HepG2 (cell line): ENCODE results near the gene NEU4. TPM values are rescaled to one million over a fixed set of nuclear protein-coding genes. Genes with fewer than 3 reads are reported as not detected.

Experiments
- ARNT2 ChIP-seq: sonication (generic); formaldehyde crosslinking; IDR thresholded peaks from 2 replicates; pipeline ENCODE4 v1.8.0; 2022; ENCODE audit warnings: mild to moderate bottlenecking, low read depth, missing genetic modification reagents, moderate library complexity
- ATM ChIP-seq: fragments of 450-650 bp; IDR thresholded peaks from 2 replicates; pipeline ENCODE4 v1.7.1; 2017; ENCODE audit warnings: mild to moderate bottlenecking, borderline replicate concordance
- BORCS8-MEF2B ChIP-seq: sonication (generic); formaldehyde crosslinking; IDR thresholded peaks from 2 replicates; pipeline ENCODE4 v1.8.0; 2022; ENCODE audit warnings: mild to moderate bottlenecking, missing genetic modification reagents
- DMAP1 ChIP-seq: IDR thresholded peaks from 2 replicates; pipeline ENCODE4 v1.6.1; 2016
- ELK4 ChIP-seq: sonication (generic); formaldehyde crosslinking; IDR thresholded peaks from 2 replicates; pipeline ENCODE4 v1.9.0; 2021; ENCODE audit warnings: missing genetic modification reagents, borderline replicate concordance
- FOXA3 ChIP-seq: IDR thresholded peaks from 2 replicates; pipeline ENCODE4 v1.6.1; 2016; ENCODE audit warnings: missing genetic modification reagents, missing compliant biosample characterization
- HNRNPL ChIP-seq: fragments of 200-400 bp; formaldehyde crosslinking; IDR thresholded peaks from 2 replicates; pipeline ENCODE4 v1.6.1; 2017; ENCODE audit warnings: mild to moderate bottlenecking, low read depth, low read length
- KMT2A ChIP-seq: sonication (generic); formaldehyde crosslinking; IDR thresholded peaks from 2 replicates; pipeline ENCODE4 v1.4.0; 2020; ENCODE audit warnings: missing genetic modification reagents
- NR2F1 ChIP-seq, 2 experiments: fragments of 450-650 bp in 1 of 2; formaldehyde crosslinking in 1 of 2; IDR thresholded peaks; 2 replicates each; pipeline versions ENCODE4 v1.5.0 to v1.6.1; 2016 to 2020; ENCODE audit warnings: mild to moderate bottlenecking in 1 of 2, missing compliant biosample characterization in 1 of 2, missing genetic modification reagents in 1 of 2, moderate library complexity in 1 of 2
- SRSF1 ChIP-seq: fragments of 200-400 bp; formaldehyde crosslinking; optimal IDR thresholded peaks from 2 replicates; pipeline ENCODE3; 2017; ENCODE audit warnings: mild to moderate bottlenecking, low read depth, low read length, moderate library complexity
- UBTF ChIP-seq: sonication (generic); formaldehyde crosslinking; IDR thresholded peaks from 2 replicates; pipeline ENCODE4 v1.4.0; 2020; ENCODE audit warnings: mild to moderate bottlenecking, missing genetic modification reagents
- ZBTB1 ChIP-seq: sonication (generic); formaldehyde crosslinking; IDR thresholded peaks from 2 replicates; pipeline ENCODE4 v1.4.0; 2020; ENCODE audit warnings: missing genetic modification reagents, borderline replicate concordance
- ZNF274 ChIP-seq: sonication (generic); formaldehyde crosslinking; IDR thresholded peaks from 2 replicates; pipeline ENCODE4 v1.5.1; 2020; ENCODE audit warnings: mild to moderate bottlenecking, missing genetic modification reagents
- ZNF460 ChIP-seq: sonication (generic); formaldehyde crosslinking; IDR thresholded peaks from 2 replicates; pipeline ENCODE4 v1.5.1; 2020; ENCODE audit warnings: missing genetic modification reagents, mild to moderate bottlenecking, borderline replicate concordance
- ZNF550 ChIP-seq: sonication (generic); formaldehyde crosslinking; IDR thresholded peaks from 2 replicates; pipeline ENCODE4 v1.4.0; 2020; ENCODE audit warnings: mild to moderate bottlenecking, missing genetic modification reagents, borderline replicate concordance
- ZNF569 ChIP-seq: sonication (generic); formaldehyde crosslinking; IDR thresholded peaks from 2 replicates; pipeline ENCODE4 v1.5.0; 2020; ENCODE audit warnings: mild to moderate bottlenecking, missing genetic modification reagents, moderate library complexity, borderline replicate concordance
- ZNF746 ChIP-seq: sonication (generic); formaldehyde crosslinking; IDR thresholded peaks from 2 replicates; pipeline ENCODE4 v1.8.0; 2022; ENCODE audit warnings: mild to moderate bottlenecking, missing genetic modification reagents
- polyA plus RNA-seq, 8 experiments: library from polyadenylated mRNA; depleted of rRNA in 3 of 8; stranded (reverse) in 7 of 8; unstranded in 1 of 8; fragments of >200 nt; fragmentation: Illumina TruSeq in 4 of 8; extraction: Trizol in 4 of 8; gene quantifications; 2 replicates each; pipeline versions ENCODE4 v1.2.1 to v1.2.3, GENCODE V29; 2011 to 2016; ENCODE audit warnings: low read depth in 4 of 8, missing spikeins in 1 of 8, mixed read lengths in 1 of 8; ENCODE audit not compliant: insufficient read depth in 1 of 8
- total RNA-seq, 5 experiments: library from RNA; depleted of rRNA; stranded (reverse); fragments of >200 nt; fragmentation: Illumina TruSeq; extraction: Trizol; gene quantifications; 2 replicates each; pipeline ENCODE4 v1.2.3, GENCODE V29; 2016; ENCODE audit warnings: low read depth in 1 of 5
- TF ChIP-seq, protein P1 (sequence below): sonication (generic); formaldehyde crosslinking; IDR thresholded peaks from 2 replicates; pipeline ENCODE4 v1.5.0; 2020; ENCODE audit warnings: mild to moderate bottlenecking, missing genetic modification reagents, moderate library complexity
- TF ChIP-seq, protein P2 (sequence below): sonication (generic); formaldehyde crosslinking; IDR thresholded peaks from 2 replicates; pipeline ENCODE4 v1.4.0; 2020; ENCODE audit warnings: mild to moderate bottlenecking, missing genetic modification reagents
- TF ChIP-seq, protein P3 (sequence below): sonication (generic); formaldehyde crosslinking; IDR thresholded peaks from 2 replicates; pipeline ENCODE4 v1.8.1; 2023; ENCODE audit warnings: mild to moderate bottlenecking, inconsistent platforms, moderate library complexity, missing genetic modification reagents, borderline replicate concordance
- TF ChIP-seq, protein P4 (sequence below): sonication (generic); formaldehyde crosslinking; IDR thresholded peaks from 2 replicates; pipeline ENCODE4 v1.4.0; 2020; ENCODE audit warnings: low read depth, mild to moderate bottlenecking, missing genetic modification reagents

NEU4 gene
- total and polyA plus RNA-seq, 2 of the 13 experiments (the other 11 are each of a cell fraction or from before 2014, with no cell fraction given), result 53.5 to 107 TPM

GRCh38 chr2:241804326-241805229 lies 4.4 kb upstream of the NEU4 start (continued):
- TF ChIP-seq, protein P1, sequence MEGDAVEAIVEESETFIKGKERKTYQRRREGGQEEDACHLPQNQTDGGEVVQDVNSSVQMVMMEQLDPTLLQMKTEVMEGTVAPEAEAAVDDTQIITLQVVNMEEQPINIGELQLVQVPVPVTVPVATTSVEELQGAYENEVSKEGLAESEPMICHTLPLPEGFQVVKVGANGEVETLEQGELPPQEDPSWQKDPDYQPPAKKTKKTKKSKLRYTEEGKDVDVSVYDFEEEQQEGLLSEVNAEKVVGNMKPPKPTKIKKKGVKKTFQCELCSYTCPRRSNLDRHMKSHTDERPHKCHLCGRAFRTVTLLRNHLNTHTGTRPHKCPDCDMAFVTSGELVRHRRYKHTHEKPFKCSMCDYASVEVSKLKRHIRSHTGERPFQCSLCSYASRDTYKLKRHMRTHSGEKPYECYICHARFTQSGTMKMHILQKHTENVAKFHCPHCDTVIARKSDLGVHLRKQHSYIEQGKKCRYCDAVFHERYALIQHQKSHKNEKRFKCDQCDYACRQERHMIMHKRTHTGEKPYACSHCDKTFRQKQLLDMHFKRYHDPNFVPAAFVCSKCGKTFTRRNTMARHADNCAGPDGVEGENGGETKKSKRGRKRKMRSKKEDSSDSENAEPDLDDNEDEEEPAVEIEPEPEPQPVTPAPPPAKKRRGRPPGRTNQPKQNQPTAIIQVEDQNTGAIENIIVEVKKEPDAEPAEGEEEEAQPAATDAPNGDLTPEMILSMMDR (CRISPR knock-in tag), result peak; percentile 26; the same call in 1 of the 2 replicates
- no peak for TF ChIP-seq ZNF550 (CRISPR knock-in tag)
- no peak for TF ChIP-seq FOXA3
- 0 out of 2 replicates have a peak, but pooled peaks have one; percentile 21 for TF ChIP-seq ZNF746
- TF ChIP-seq, protein P2, sequence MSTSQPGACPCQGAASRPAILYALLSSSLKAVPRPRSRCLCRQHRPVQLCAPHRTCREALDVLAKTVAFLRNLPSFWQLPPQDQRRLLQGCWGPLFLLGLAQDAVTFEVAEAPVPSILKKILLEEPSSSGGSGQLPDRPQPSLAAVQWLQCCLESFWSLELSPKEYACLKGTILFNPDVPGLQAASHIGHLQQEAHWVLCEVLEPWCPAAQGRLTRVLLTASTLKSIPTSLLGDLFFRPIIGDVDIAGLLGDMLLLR (CRISPR knock-in tag), result no peak; the same call in 1 of the 2 replicates
- peak; percentile 56; the same call in 1 of the 2 replicates for TF ChIP-seq HNRNPL
- no peak for TF ChIP-seq ZNF569 (CRISPR knock-in tag)
- no peak for TF ChIP-seq NR2F1 (CRISPR knock-in tag; IDR thresholded peaks at IDR 0.05)
- peak; percentile 56; the same call in 1 of the 2 replicates for TF ChIP-seq BORCS8-MEF2B (CRISPR knock-in tag)
- TF ChIP-seq ARNT2 (CRISPR knock-in tag), result no peak
- TF ChIP-seq ZNF460 (CRISPR knock-in tag), result no peak
- TF ChIP-seq, protein P3, sequence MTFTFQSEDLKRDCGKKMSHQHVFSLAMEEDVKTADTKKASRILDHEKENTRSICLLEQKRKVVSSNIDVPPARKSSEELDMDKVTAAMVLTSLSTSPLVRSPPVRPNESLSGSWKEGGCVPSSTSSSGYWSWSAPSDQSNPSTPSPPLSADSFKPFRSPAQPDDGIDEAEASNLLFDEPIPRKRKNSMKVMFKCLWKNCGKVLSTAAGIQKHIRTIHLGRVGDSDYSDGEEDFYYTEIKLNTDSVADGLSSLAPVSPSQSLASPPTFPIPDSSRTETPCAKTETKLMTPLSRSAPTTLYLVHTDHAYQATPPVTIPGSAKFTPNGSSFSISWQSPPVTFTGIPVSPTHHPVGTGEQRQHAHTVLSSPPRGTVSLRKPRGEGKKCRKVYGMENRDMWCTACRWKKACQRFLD, result no peak
- TF ChIP-seq KMT2A (CRISPR knock-in tag), result no peak
- no peak for TF ChIP-seq ZBTB1 (CRISPR knock-in tag)
- TF ChIP-seq ATM, result no peak
- TF ChIP-seq SRSF1, result no peak
- no peak for TF ChIP-seq UBTF
- TF ChIP-seq ELK4, result no peak
- TF ChIP-seq, protein P4, sequence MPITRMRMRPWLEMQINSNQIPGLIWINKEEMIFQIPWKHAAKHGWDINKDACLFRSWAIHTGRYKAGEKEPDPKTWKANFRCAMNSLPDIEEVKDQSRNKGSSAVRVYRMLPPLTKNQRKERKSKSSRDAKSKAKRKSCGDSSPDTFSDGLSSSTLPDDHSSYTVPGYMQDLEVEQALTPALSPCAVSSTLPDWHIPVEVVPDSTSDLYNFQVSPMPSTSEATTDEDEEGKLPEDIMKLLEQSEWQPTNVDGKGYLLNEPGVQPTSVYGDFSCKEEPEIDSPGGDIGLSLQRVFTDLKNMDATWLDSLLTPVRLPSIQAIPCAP (CRISPR knock-in tag), result no peak
- TF ChIP-seq ZNF274 (CRISPR knock-in tag), result no peak
- no peak for TF ChIP-seq DMAP1 (CRISPR knock-in tag)
